Liver (tissue), 9 donors: ENCODE data around the gene ZNF593. TPM values are rescaled to one million over a fixed set of nuclear protein-coding genes. Genes with fewer than 3 reads are reported as not detected.

Experiments
- DNase-seq: peaks from one replicate; pipeline ENCODE4 v3.0.0-alpha.2; 2017; ENCODE audit warnings: low spot score
- H3K27ac ChIP-seq, 2 donors: one replicate each; pipeline ENCODE4 v1.7.0; 2013; ENCODE audit warnings: inconsistent platforms in 2 of 2, low read length in 2 of 2, control low read depth in 1 of 2, low read depth in 1 of 2, mild to moderate bottlenecking in 1 of 2
- H3K27me3 ChIP-seq, 4 donors: one replicate each; pipeline versions ENCODE4 v1.6.1 to v1.7.0; 2013; ENCODE audit warnings: low read length in 3 of 4, inconsistent platforms in 1 of 4, mild to moderate bottlenecking in 1 of 4, moderate library complexity in 1 of 4; ENCODE audit not compliant: control insufficient read depth in 4 of 4, insufficient read depth in 4 of 4
- H3K36me3 ChIP-seq, 4 donors: one replicate each; pipeline versions ENCODE4 v1.6.1 to v1.7.0; 2013; ENCODE audit warnings: low read length in 3 of 4, mild to moderate bottlenecking in 3 of 4, low read depth in 1 of 4, moderate library complexity in 1 of 4; ENCODE audit not compliant: control insufficient read depth in 4 of 4, insufficient read depth in 3 of 4
- H3K4me1 ChIP-seq, 4 donors: one replicate each; pipeline versions ENCODE4 v1.6.1 to v1.7.0; 2013; ENCODE audit warnings: low read length in 3 of 4, mild to moderate bottlenecking in 3 of 4, moderate library complexity in 1 of 4; ENCODE audit not compliant: control insufficient read depth in 4 of 4, insufficient read depth in 4 of 4
- H3K4me3 ChIP-seq, 3 donors: one replicate each; pipeline versions ENCODE4 v1.6.1 to v1.7.0; 2013; ENCODE audit warnings: low read length in 3 of 3, control low read depth in 1 of 3, low read depth in 1 of 3, mild to moderate bottlenecking in 1 of 3
- H3K9ac ChIP-seq, 2 donors: one replicate each; pipeline ENCODE4 v1.7.0; 2013; ENCODE audit warnings: low read length in 2 of 2, mild to moderate bottlenecking in 2 of 2, moderate library complexity in 2 of 2, control low read depth in 1 of 2, low read depth in 1 of 2
- H3K9me3 ChIP-seq, 4 donors: one replicate each; pipeline versions ENCODE4 v1.6.1 to v1.7.0; 2013; ENCODE audit warnings: low read length in 3 of 4; ENCODE audit not compliant: control insufficient read depth in 4 of 4
- FOXA1 ChIP-seq: IDR thresholded peaks from 2 replicates; pipeline ENCODE4 v1.6.1; 2016; ENCODE audit warnings: antibody characterized with exemption
- FOXA2 ChIP-seq: IDR thresholded peaks from 2 replicates; pipeline ENCODE4 v1.6.1; 2016; ENCODE audit warnings: antibody characterized with exemption
- HNF4A ChIP-seq, 2 donors: conservative IDR thresholded peaks; 2 replicates each; pipeline ENCODE4 v1.6.1; 2016; ENCODE audit warnings: antibody characterized with exemption in 2 of 2, mild to moderate bottlenecking in 2 of 2
- HNF4G ChIP-seq: IDR thresholded peaks from 2 replicates; pipeline ENCODE4 v1.6.1; 2016; ENCODE audit warnings: antibody characterized with exemption
- NR2F2 ChIP-seq: IDR thresholded peaks from 2 replicates; pipeline ENCODE4 v1.6.1; 2016; ENCODE audit warnings: antibody characterized with exemption
- RXRA ChIP-seq, 2 donors: IDR thresholded peaks; 2 replicates each; pipeline ENCODE4 v1.6.1; 2017 to 2018; ENCODE audit warnings: antibody characterized with exemption in 2 of 2, mild to moderate bottlenecking in 1 of 2
- SP1 ChIP-seq: IDR thresholded peaks from 2 replicates; pipeline ENCODE4 v1.6.1; 2018; ENCODE audit warnings: antibody characterized with exemption, mild to moderate bottlenecking
- ZBTB33 ChIP-seq: IDR thresholded peaks from 2 replicates; pipeline ENCODE4 v1.6.1; 2016; ENCODE audit warnings: antibody characterized with exemption
- WGBS: extraction: QIAGEN DNeasy Blood & Tissue Kit; methylation state at CpG from one replicate; pipeline ENCODE4 v1.1.7; 2013; 5-methylcytosine and 5-hydroxymethylcytosine counted together
- polyA plus RNA-seq, 2 donors: library from polyadenylated mRNA; stranded (reverse) in 1 of 2; unstranded in 1 of 2; fragments of 200-250 nt in 1 of 2; fragments of >200 nt in 1 of 2; fragmentation: Nextera tagmentation in 1 of 2; extraction: Ambion mirVana in 1 of 2; gene quantifications; one replicate each; pipeline versions ENCODE4 v1.2.1 to v1.2.3, GENCODE V29; 2013 to 2015
- total RNA-seq, 2 donors: library from RNA; depleted of rRNA; stranded (reverse); fragments of >200 nt; gene quantifications; one replicate each; pipeline ENCODE4 v1.2.3, GENCODE V29; 2014
- TF ChIP-seq, protein P1 (sequence below): IDR thresholded peaks from 2 replicates; pipeline ENCODE4 v1.6.1; 2016; ENCODE audit warnings: antibody characterized with exemption
- TF ChIP-seq, protein P2 (sequence below): fragments of 150-350 bp; IDR thresholded peaks from 2 replicates; pipeline ENCODE4 v1.5.1; 2017; ENCODE audit warnings: improper control_type of control experiment, low read depth, low read length; ENCODE audit not compliant: missing input control
- TF ChIP-seq, protein P3 (sequence below): IDR thresholded peaks from 2 replicates; pipeline ENCODE4 v1.6.1; 2016; ENCODE audit warnings: antibody characterized with exemption
- TF ChIP-seq, protein P4 (sequence below): IDR thresholded peaks from 2 replicates; pipeline ENCODE4 v1.6.1; 2016; ENCODE audit warnings: antibody characterized with exemption, mild to moderate bottlenecking
- donor health status: healthy.
- donor health status: healthy.
- donor health status: healthy.
- donor health status: healthy.
- donor health status: healthy.

The ZNF593 gene
- total and polyA plus RNA-seq, 4 donors, result 5.7 to 81.4 (median 30.2) TPM

DNA sequence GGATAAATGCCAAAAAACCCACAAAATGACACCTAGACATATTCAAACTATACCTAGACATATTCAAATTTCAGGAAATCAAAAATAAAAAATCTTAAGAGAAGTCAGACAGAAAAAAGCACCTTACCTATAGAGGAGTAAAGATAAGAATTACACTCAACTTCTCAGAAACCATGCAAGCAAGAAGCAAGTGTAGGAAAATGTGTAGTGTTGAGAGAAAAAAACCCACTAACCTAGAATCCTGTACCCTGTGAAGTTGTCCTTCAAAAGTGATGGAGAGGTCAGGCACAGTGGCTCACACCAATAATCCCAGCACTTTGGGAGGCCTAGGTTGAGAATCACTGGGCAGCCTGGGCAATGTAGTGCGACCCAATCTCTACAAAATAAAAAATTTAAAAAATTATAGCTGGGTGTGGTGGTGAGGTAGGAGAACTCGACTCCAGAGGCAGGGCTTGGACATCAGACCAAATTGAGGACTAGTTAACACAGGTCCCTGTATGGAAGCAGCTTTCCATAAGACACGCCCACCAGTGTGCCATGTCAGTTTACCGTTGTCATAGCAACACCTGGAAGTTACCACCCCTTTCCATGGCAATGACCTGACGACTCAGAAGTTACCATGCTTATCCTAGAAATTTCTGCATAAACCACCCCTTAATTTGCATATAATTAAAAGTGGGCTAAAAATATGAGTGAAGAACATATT lies 37.4 kb upstream of the ZNF593 start:
- H3K27ac ChIP-seq, result no peak overlapping the region
- no peaks in the 10 kb centered on the region for H3K27me3 ChIP-seq
- no peak overlapping the region for H3K4me3 ChIP-seq
- no peak for DNase-seq
- 89% methylated on average over 5 of the region's 5 CpGs for WGBS
- no peaks in the 10 kb centered on the region for H3K36me3 ChIP-seq
- peaks cover 2 to 9% (median 4%) of the 10 kb centered on the region in 4 donors for H3K4me1 ChIP-seq
- no peaks in the 10 kb centered on the region for H3K9me3 ChIP-seq
- TF ChIP-seq, protein P1, sequence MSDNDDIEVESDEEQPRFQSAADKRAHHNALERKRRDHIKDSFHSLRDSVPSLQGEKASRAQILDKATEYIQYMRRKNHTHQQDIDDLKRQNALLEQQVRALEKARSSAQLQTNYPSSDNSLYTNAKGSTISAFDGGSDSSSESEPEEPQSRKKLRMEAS, result no peak
- no peak for TF ChIP-seq SP1
- no peak for TF ChIP-seq FOXA1
- no peak for TF ChIP-seq NR2F2
- TF ChIP-seq ZBTB33, result no peak
- TF ChIP-seq, protein P2, sequence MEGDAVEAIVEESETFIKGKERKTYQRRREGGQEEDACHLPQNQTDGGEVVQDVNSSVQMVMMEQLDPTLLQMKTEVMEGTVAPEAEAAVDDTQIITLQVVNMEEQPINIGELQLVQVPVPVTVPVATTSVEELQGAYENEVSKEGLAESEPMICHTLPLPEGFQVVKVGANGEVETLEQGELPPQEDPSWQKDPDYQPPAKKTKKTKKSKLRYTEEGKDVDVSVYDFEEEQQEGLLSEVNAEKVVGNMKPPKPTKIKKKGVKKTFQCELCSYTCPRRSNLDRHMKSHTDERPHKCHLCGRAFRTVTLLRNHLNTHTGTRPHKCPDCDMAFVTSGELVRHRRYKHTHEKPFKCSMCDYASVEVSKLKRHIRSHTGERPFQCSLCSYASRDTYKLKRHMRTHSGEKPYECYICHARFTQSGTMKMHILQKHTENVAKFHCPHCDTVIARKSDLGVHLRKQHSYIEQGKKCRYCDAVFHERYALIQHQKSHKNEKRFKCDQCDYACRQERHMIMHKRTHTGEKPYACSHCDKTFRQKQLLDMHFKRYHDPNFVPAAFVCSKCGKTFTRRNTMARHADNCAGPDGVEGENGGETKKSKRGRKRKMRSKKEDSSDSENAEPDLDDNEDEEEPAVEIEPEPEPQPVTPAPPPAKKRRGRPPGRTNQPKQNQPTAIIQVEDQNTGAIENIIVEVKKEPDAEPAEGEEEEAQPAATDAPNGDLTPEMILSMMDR, result no peak
- no peak for TF ChIP-seq RXRA (IDR thresholded peaks at IDR 0.05)
- TF ChIP-seq FOXA2, result no peak
- TF ChIP-seq, protein P3, sequence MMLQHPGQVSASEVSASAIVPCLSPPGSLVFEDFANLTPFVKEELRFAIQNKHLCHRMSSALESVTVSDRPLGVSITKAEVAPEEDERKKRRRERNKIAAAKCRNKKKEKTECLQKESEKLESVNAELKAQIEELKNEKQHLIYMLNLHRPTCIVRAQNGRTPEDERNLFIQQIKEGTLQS, result no peak
- TF ChIP-seq, protein P4, sequence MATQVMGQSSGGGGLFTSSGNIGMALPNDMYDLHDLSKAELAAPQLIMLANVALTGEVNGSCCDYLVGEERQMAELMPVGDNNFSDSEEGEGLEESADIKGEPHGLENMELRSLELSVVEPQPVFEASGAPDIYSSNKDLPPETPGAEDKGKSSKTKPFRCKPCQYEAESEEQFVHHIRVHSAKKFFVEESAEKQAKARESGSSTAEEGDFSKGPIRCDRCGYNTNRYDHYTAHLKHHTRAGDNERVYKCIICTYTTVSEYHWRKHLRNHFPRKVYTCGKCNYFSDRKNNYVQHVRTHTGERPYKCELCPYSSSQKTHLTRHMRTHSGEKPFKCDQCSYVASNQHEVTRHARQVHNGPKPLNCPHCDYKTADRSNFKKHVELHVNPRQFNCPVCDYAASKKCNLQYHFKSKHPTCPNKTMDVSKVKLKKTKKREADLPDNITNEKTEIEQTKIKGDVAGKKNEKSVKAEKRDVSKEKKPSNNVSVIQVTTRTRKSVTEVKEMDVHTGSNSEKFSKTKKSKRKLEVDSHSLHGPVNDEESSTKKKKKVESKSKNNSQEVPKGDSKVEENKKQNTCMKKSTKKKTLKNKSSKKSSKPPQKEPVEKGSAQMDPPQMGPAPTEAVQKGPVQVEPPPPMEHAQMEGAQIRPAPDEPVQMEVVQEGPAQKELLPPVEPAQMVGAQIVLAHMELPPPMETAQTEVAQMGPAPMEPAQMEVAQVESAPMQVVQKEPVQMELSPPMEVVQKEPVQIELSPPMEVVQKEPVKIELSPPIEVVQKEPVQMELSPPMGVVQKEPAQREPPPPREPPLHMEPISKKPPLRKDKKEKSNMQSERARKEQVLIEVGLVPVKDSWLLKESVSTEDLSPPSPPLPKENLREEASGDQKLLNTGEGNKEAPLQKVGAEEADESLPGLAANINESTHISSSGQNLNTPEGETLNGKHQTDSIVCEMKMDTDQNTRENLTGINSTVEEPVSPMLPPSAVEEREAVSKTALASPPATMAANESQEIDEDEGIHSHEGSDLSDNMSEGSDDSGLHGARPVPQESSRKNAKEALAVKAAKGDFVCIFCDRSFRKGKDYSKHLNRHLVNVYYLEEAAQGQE, result no peak
- TF ChIP-seq HNF4A (conservative IDR thresholded peaks at IDR 0.05), result no peak
- TF ChIP-seq HNF4G, result no peak
- no peak overlapping the region for H3K9ac ChIP-seq

DNA sequence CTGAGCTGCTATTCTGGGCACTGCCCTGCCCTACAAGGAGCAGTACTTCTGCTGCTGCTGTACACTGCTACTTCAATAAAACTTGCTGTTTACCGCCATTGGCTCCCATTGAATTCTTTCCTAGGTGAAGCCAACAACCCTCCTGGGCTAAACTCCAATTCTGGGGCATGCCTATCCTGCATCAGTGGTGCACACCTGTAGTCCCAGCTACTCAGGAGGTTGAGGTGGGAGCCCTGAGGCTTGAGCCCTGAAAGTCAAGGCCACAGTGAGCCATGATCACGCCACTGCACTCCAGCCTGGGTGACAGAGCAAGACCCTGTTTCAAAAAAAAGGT lies 36.9 kb upstream of the ZNF593 start:
- Histone ChIP-seq H3K4me3 (no peak overlapping the region), H3K9ac (no peak overlapping the region), H3K4me1 (peaks cover 2 to 9% (median 4%) of the 10 kb centered on the region in 4 donors), H3K27ac (no peak overlapping the region), H3K27me3 (no peaks in the 10 kb centered on the region), H3K36me3 (no peaks in the 10 kb centered on the region), H3K9me3 (no peaks in the 10 kb centered on the region)
- no peak for DNase-seq
- 94% methylated on average over 2 of the region's 2 CpGs for WGBS
- TF ChIP-seq, protein P4, result no peak
